ENCODE results near the gene WDR90. TPM values are rescaled to one million over a fixed set of nuclear protein-coding genes. Genes with fewer than 3 reads are reported as not detected.

Gene WDR90
- total RNA-seq, 5 donors from 2014 or later (not counting 1 experiment from before 2014, with no cell fraction given), result 19.7 to 35.7 (median 23.4) TPM

- peaks cover 7 to 20% (median 19%) of the 10 kb centered on the region in 3 donors for H3K4me1 Mint-ChIP-seq
- no peak within 1 kb of the TSS for H3K27ac Mint-ChIP-seq
- ChIA-PET CTCF (no interaction called here), POLR2A (interaction anchor here in 1 of 2 donors (0.6 kb wide), 1 partner anchor 1545 kb away, joined by 8 read pairs; no protein-coding TSS in a partner anchor)
- Histone ChIP-seq H3K27me3 (replicated peaks in 1 of 2; ENCODE audit: control insufficient read depth in 2 of 2, extremely low read depth in 1 of 2, insufficient read depth in 2 of 2, low read length in 1 of 2) (peaks cover 0 to 25% of the 10 kb centered on the region in 2 experiments), H3K4me3 (ENCODE audit: control insufficient read depth in 1 of 2, extremely low read depth in 1 of 2, low read length in 1 of 2) (peak within 1 kb of the TSS in 1 of 2 donors; percentile 23), H3K27ac (ENCODE audit: low read length) (no peak within 1 kb of the TSS), H3K36me3 (ENCODE audit: control insufficient read depth in 2 of 2, extremely low read depth in 1 of 2, insufficient read depth in 1 of 2, low read length in 1 of 2) (peaks cover 14 to 26% of the 10 kb centered on the region in 2 donors), H3K4me1 (ENCODE audit: control insufficient read depth in 1 of 2, extremely low read depth in 1 of 2, insufficient read depth in 2 of 2, low read length in 2 of 2) (peaks cover 0 to 43% of the 10 kb centered on the region in 2 experiments), H3K9me3 (no peaks in the 10 kb centered on the region)
- WGBS (ENCODE audit: insufficient coverage), result 8% methylated on average over 61 of the region's 73 CpGs
- H3K36me3 Mint-ChIP-seq, result peaks cover 7% of the 10 kb centered on the region
- peak within 1 kb of the TSS in 2 of 3 donors; percentile 45 for H3K4me3 Mint-ChIP-seq
- H3K9me3 Mint-ChIP-seq, result no peaks in the 10 kb centered on the region
- ATAC-seq (replicated peaks in 1 of 4) (no peak), DNase-seq (peak in 1 of 35 experiments; percentile 37)
- peaks cover 0 to 6% of the 10 kb centered on the region in 2 donors for H3K27me3 Mint-ChIP-seq
Observed at GRCh38 chr16:674968-675883, 26.1 kb downstream of the WDR90 start, which contains the start of gene RHBDL1. TSS of gene RHBDL1 (plus strand) at chr16:675671. CDS start at chr16:675791, 120 bp downstream.

- Histone ChIP-seq H3K4me3 (ENCODE audit: control insufficient read depth in 1 of 2, extremely low read depth in 1 of 2, low read length in 1 of 2) (peak overlapping the region in 1 of 2 donors; percentile 23), H3K9me3 (no peaks in the 10 kb centered on the region), H3K36me3 (ENCODE audit: control insufficient read depth in 2 of 2, extremely low read depth in 1 of 2, insufficient read depth in 1 of 2, low read length in 1 of 2) (peaks cover 10 to 18% of the 10 kb centered on the region in 2 donors), H3K27me3 (replicated peaks in 1 of 2; ENCODE audit: control insufficient read depth in 2 of 2, extremely low read depth in 1 of 2, insufficient read depth in 2 of 2, low read length in 1 of 2) (peaks cover 0 to 25% of the 10 kb centered on the region in 2 experiments), H3K27ac (ENCODE audit: low read length) (no peak overlapping the region), H3K4me1 (ENCODE audit: control insufficient read depth in 1 of 2, extremely low read depth in 1 of 2, insufficient read depth in 2 of 2, low read length in 2 of 2) (peaks cover 0 to 47% of the 10 kb centered on the region in 2 experiments)
- ATAC-seq (replicated peaks in 1 of 4), result no peak
- Mint-ChIP-seq H3K27ac (no peak overlapping the region), H3K36me3 (peaks cover 6% of the 10 kb centered on the region), H3K4me1 (peaks cover 7 to 22% (median 21%) of the 10 kb centered on the region in 3 donors), H3K9me3 (no peaks in the 10 kb centered on the region), H3K4me3 (no peak overlapping the region), H3K27me3 (peaks cover 0 to 6% of the 10 kb centered on the region in 2 donors)
- CTCF ChIA-PET, result no interaction called here
- POLR2A ChIA-PET, result interaction anchor here (0.6 kb wide), 2 partner anchors 19 to 1544 kb away, joined by 6 to 8 read pairs; no protein-coding TSS in a partner anchor
- WGBS (ENCODE audit: insufficient coverage), result 88% methylated on average over 14 of the region's 25 CpGs
- DNase-seq, result no peak
Observed at GRCh38 chr16:675884-676564, 26.9 kb downstream of the WDR90 start.

GRCh38 chr16:676565-676902 lies 27.4 kb downstream of the WDR90 start:
- DNase-seq (no peak), ATAC-seq (replicated peaks in 1 of 4) (no peak)
- Histone ChIP-seq H3K27ac (ENCODE audit: low read length) (no peak overlapping the region), H3K4me1 (ENCODE audit: control insufficient read depth in 1 of 2, extremely low read depth in 1 of 2, insufficient read depth in 2 of 2, low read length in 2 of 2) (peaks cover 0 to 52% of the 10 kb centered on the region in 2 experiments), H3K27me3 (replicated peaks in 1 of 2; ENCODE audit: control insufficient read depth in 2 of 2, extremely low read depth in 1 of 2, insufficient read depth in 2 of 2, low read length in 1 of 2) (peaks cover 0 to 25% of the 10 kb centered on the region in 2 experiments), H3K9me3 (no peaks in the 10 kb centered on the region), H3K36me3 (ENCODE audit: control insufficient read depth in 2 of 2, extremely low read depth in 1 of 2, insufficient read depth in 1 of 2, low read length in 1 of 2) (peaks cover 9 to 15% of the 10 kb centered on the region in 2 donors), H3K4me3 (ENCODE audit: control insufficient read depth in 1 of 2, extremely low read depth in 1 of 2, low read length in 1 of 2) (no peak overlapping the region)
- peaks cover 7 to 27% (median 26%) of the 10 kb centered on the region in 3 donors for H3K4me1 Mint-ChIP-seq
- 94% methylated on average over 21 of the region's 21 CpGs for WGBS (ENCODE audit: insufficient coverage)
- ChIA-PET CTCF (no interaction called here), POLR2A (interaction anchor here in 1 of 2 donors (0.6 kb wide), 1 partner anchor 19 kb away, joined by 6 read pairs; no protein-coding TSS in a partner anchor)
- H3K36me3 Mint-ChIP-seq, result peaks cover 4% of the 10 kb centered on the region
- H3K27ac Mint-ChIP-seq, result no peak overlapping the region
- H3K27me3 Mint-ChIP-seq, result peaks cover 0 to 6% of the 10 kb centered on the region in 2 donors
- peak overlapping the region in 1 of 3 donors; percentile 45 for H3K4me3 Mint-ChIP-seq
- H3K9me3 Mint-ChIP-seq, result no peaks in the 10 kb centered on the region

GRCh38 chr16:676913-677312 lies 27.7 kb downstream of the WDR90 start:
- H3K27ac Mint-ChIP-seq, result no peak overlapping the region
- peak in 8 of 35 experiments; percentile 27 to 48 (median 38) for DNase-seq
- WGBS (ENCODE audit: insufficient coverage), result 80% methylated on average over 23 of the region's 23 CpGs
- H3K9me3 ChIP-seq, result no peaks in the 10 kb centered on the region
- H3K27me3 ChIP-seq (replicated peaks in 1 of 2; ENCODE audit: control insufficient read depth in 2 of 2, extremely low read depth in 1 of 2, insufficient read depth in 2 of 2, low read length in 1 of 2), result peaks cover 0 to 25% of the 10 kb centered on the region in 2 experiments
- H3K4me3 ChIP-seq (ENCODE audit: control insufficient read depth in 1 of 2, extremely low read depth in 1 of 2, low read length in 1 of 2), result no peak overlapping the region
- peaks cover 12 to 16% of the 10 kb centered on the region in 2 donors for H3K36me3 ChIP-seq (ENCODE audit: control insufficient read depth in 2 of 2, extremely low read depth in 1 of 2, insufficient read depth in 1 of 2, low read length in 1 of 2)
- ChIA-PET POLR2A (no interaction called here), CTCF (no interaction called here)
- H3K4me1 Mint-ChIP-seq, result peaks cover 7 to 31% (median 30%) of the 10 kb centered on the region in 3 donors
- peaks cover 0 to 56% of the 10 kb centered on the region in 2 experiments for H3K4me1 ChIP-seq (ENCODE audit: control insufficient read depth in 1 of 2, extremely low read depth in 1 of 2, insufficient read depth in 2 of 2, low read length in 2 of 2)
- ATAC-seq (replicated peaks in 1 of 4), result no peak
- peaks cover 4% of the 10 kb centered on the region for H3K36me3 Mint-ChIP-seq
- H3K9me3 Mint-ChIP-seq, result no peaks in the 10 kb centered on the region
- peak overlapping the region in 2 of 3 donors; percentile 6 to 45 for H3K4me3 Mint-ChIP-seq
- no peak overlapping the region for H3K27ac ChIP-seq (ENCODE audit: low read length)
- peaks cover 0 to 6% of the 10 kb centered on the region in 2 donors for H3K27me3 Mint-ChIP-seq

- Mint-ChIP-seq H3K4me1 (peaks cover 11 to 35% (median 35%) of the 10 kb centered on the region in 3 donors), H3K27me3 (peaks cover 0 to 6% of the 10 kb centered on the region in 2 donors), H3K36me3 (peaks cover 7% of the 10 kb centered on the region), H3K4me3 (peak overlapping the region in 1 of 3 donors; percentile 45), H3K9me3 (no peaks in the 10 kb centered on the region), H3K27ac (no peak overlapping the region)
- WGBS (ENCODE audit: insufficient coverage), result 79% methylated on average over 43 of the region's 57 CpGs
- no peaks in the 10 kb centered on the region for H3K9me3 ChIP-seq
- H3K27me3 ChIP-seq (replicated peaks in 1 of 2; ENCODE audit: control insufficient read depth in 2 of 2, extremely low read depth in 1 of 2, insufficient read depth in 2 of 2, low read length in 1 of 2), result peaks cover 0 to 25% of the 10 kb centered on the region in 2 experiments
- H3K4me1 ChIP-seq (ENCODE audit: control insufficient read depth in 1 of 2, extremely low read depth in 1 of 2, insufficient read depth in 2 of 2, low read length in 2 of 2), result peaks cover 0 to 61% of the 10 kb centered on the region in 2 experiments
- CTCF ChIA-PET, result no interaction called here
- DNase-seq, result no peak
- no peak for ATAC-seq (replicated peaks in 1 of 4)
- no peak overlapping the region for H3K4me3 ChIP-seq (ENCODE audit: control insufficient read depth in 1 of 2, extremely low read depth in 1 of 2, low read length in 1 of 2)
- POLR2A ChIA-PET, result no interaction called here
- H3K36me3 ChIP-seq (ENCODE audit: control insufficient read depth in 2 of 2, extremely low read depth in 1 of 2, insufficient read depth in 1 of 2, low read length in 1 of 2), result peaks cover 14 to 16% of the 10 kb centered on the region in 2 donors
- no peak overlapping the region for H3K27ac ChIP-seq (ENCODE audit: low read length)
Observed at GRCh38 chr16:677316-678190, 28.4 kb downstream of the WDR90 start.
